Measurements from ENCODE around the gene TEX101.

TEX101 gene

GRCh38 chr19:43433689-43434088 lies 19.0 kb downstream of the TEX101 start:
- TF ChIP-seq ZBTB7A (IDR thresholded peaks at IDR 0.05; ENCODE audit: low read depth) (no peak), EP300 (IDR thresholded peaks at IDR 0.05; ENCODE audit: borderline replicate concordance) (no peak), MAX (IDR thresholded peaks at IDR 0.05) (no peak), TAF1 (IDR thresholded peaks at IDR 0.05; ENCODE audit: low read depth) (no peak), TEAD4 (IDR thresholded peaks at IDR 0.05) (no peak), USF1 (IDR thresholded peaks at IDR 0.05) (no peak), RAD21 (IDR thresholded peaks at IDR 0.05; ENCODE audit: low read depth) (no peak), FOXM1 (IDR thresholded peaks at IDR 0.05; ENCODE audit: borderline replicate concordance, low read depth) (no peak), YY1 (IDR thresholded peaks at IDR 0.05; ENCODE audit: low read depth) (no peak)

- TF ChIP-seq YY1 (IDR thresholded peaks at IDR 0.05; ENCODE audit: low read depth): no peak
- no peak for TF ChIP-seq EP300 (IDR thresholded peaks at IDR 0.05; ENCODE audit: borderline replicate concordance)
Observed at GRCh38 chr19:43435775-43436174, 21.1 kb downstream of the TEX101 start.

- TF ChIP-seq YY1 (IDR thresholded peaks at IDR 0.05; ENCODE audit: low read depth) (no peak), USF1 (IDR thresholded peaks at IDR 0.05) (no peak), TCF12 (IDR thresholded peaks at IDR 0.05; ENCODE audit: low read depth) (no peak), FOXM1 (IDR thresholded peaks at IDR 0.05; ENCODE audit: borderline replicate concordance, low read depth) (no peak)
Observed at GRCh38 chr19:43437712-43438111, 23.0 kb downstream of the TEX101 start.

- TF ChIP-seq USF1 (IDR thresholded peaks at IDR 0.05) (no peak), TEAD4 (IDR thresholded peaks at IDR 0.05) (no peak), REST (IDR thresholded peaks at IDR 0.05; ENCODE audit: low read depth) (no peak)
Observed at GRCh38 chr19:43438291-43439031, 23.8 kb downstream of the TEX101 start.

GRCh38 chr19:43439032-43439708 lies 24.5 kb downstream of the TEX101 start:
- TF ChIP-seq FOXM1 (IDR thresholded peaks at IDR 0.05; ENCODE audit: borderline replicate concordance, low read depth): no peak
- no peak for TF ChIP-seq YY1 (IDR thresholded peaks at IDR 0.05; ENCODE audit: low read depth)
- TF ChIP-seq TCF12 (IDR thresholded peaks at IDR 0.05; ENCODE audit: low read depth): no peak
- no peak for TF ChIP-seq USF1 (IDR thresholded peaks at IDR 0.05)
- TF ChIP-seq MAX (IDR thresholded peaks at IDR 0.05): no peak
- TF ChIP-seq EP300 (IDR thresholded peaks at IDR 0.05; ENCODE audit: borderline replicate concordance): no peak
- TF ChIP-seq REST (IDR thresholded peaks at IDR 0.05; ENCODE audit: low read depth): no peak
- TF ChIP-seq CEBPB (IDR thresholded peaks at IDR 0.05): no peak
- TF ChIP-seq ZBTB7A (IDR thresholded peaks at IDR 0.05; ENCODE audit: low read depth): no peak
- TF ChIP-seq CREB1 (IDR thresholded peaks at IDR 0.05; ENCODE audit: low read depth): no peak
- no peak for TF ChIP-seq TEAD4 (IDR thresholded peaks at IDR 0.05)
- TF ChIP-seq TAF1 (IDR thresholded peaks at IDR 0.05; ENCODE audit: low read depth): no peak
- TF ChIP-seq EGR1 (IDR thresholded peaks at IDR 0.05): no peak
- TF ChIP-seq RAD21 (IDR thresholded peaks at IDR 0.05; ENCODE audit: low read depth): no peak
- no peak for TF ChIP-seq NFIC (IDR thresholded peaks at IDR 0.05)

Data from Ishikawa (cell line).